H9 (cell line): ENCODE measurements around the gene VEGFC. TPM values are rescaled to one million over a fixed set of nuclear protein-coding genes. Genes with fewer than 3 reads are reported as not detected.

Experiments used
- DNase-seq: peaks from one replicate; pipeline ENCODE4 v3.0.0-alpha.2; 2017
- H2AFZ ChIP-seq: one replicate; pipeline ENCODE4 v1.6.1; 2013; ENCODE audit warnings: mild to moderate bottlenecking, low read length, control low read depth, moderate library complexity
- H2AK5ac ChIP-seq: 2 replicates; pipeline ENCODE4 v1.6.1; 2013; ENCODE audit warnings: low read length, control low read depth, mixed read lengths; ENCODE audit not compliant: insufficient read length
- H2BK120ac ChIP-seq: one replicate; pipeline ENCODE4 v1.6.1; 2013; ENCODE audit warnings: low read depth, mild to moderate bottlenecking, low read length, control low read depth, inconsistent platforms; ENCODE audit not compliant: poor library complexity, severe bottlenecking
- H2BK12ac ChIP-seq: 2 replicates; pipeline ENCODE4 v1.6.1; 2013; ENCODE audit warnings: low read length, control low read depth, mixed read lengths, low read depth; ENCODE audit not compliant: insufficient read length
- H2BK15ac ChIP-seq: 2 replicates; pipeline ENCODE4 v1.6.1; 2013; ENCODE audit warnings: low read depth, low read length, control low read depth
- H2BK20ac ChIP-seq: one replicate; pipeline ENCODE4 v1.6.1; 2013; ENCODE audit warnings: low read depth, mild to moderate bottlenecking, low read length, control low read depth, inconsistent platforms; ENCODE audit not compliant: poor library complexity, severe bottlenecking
- H2BK5ac ChIP-seq: 2 replicates; pipeline ENCODE4 v1.6.1; 2013; ENCODE audit warnings: low read length, control low read depth, mixed read lengths; ENCODE audit not compliant: insufficient read length
- H3K14ac ChIP-seq: 2 replicates; pipeline ENCODE4 v1.6.1; 2013; ENCODE audit warnings: low read length, control low read depth; ENCODE audit not compliant: insufficient read depth
- H3K18ac ChIP-seq: 2 replicates; pipeline ENCODE4 v1.6.1; 2013; ENCODE audit warnings: low read depth, mild to moderate bottlenecking, mixed read lengths, low read length, control low read depth; ENCODE audit not compliant: insufficient read length
- H3K23ac ChIP-seq: 2 replicates; pipeline ENCODE4 v1.6.1; 2013; ENCODE audit warnings: low read length, control low read depth, mixed read lengths, low read depth; ENCODE audit not compliant: insufficient read length
- H3K23me2 ChIP-seq: 2 replicates; pipeline ENCODE4 v1.6.1; 2013; ENCODE audit warnings: low read depth, mild to moderate bottlenecking, mixed read lengths, low read length, control low read depth; ENCODE audit not compliant: insufficient read length, poor library complexity, severe bottlenecking
- H3K27ac ChIP-seq: 2 replicates; pipeline ENCODE4 v1.5.1; 2013; ENCODE audit warnings: low read length, control low read depth, mixed read lengths, low read depth; ENCODE audit not compliant: insufficient read length
- H3K27me3 ChIP-seq: 2 replicates; pipeline ENCODE4 v1.6.1; 2013; ENCODE audit warnings: low read length, control low read depth, inconsistent platforms; ENCODE audit not compliant: insufficient read depth
- H3K4ac ChIP-seq: 2 replicates; pipeline ENCODE4 v1.6.1; 2013; ENCODE audit warnings: low read depth, mild to moderate bottlenecking, control low read depth, inconsistent platforms, low read length, moderate library complexity
- H3K4me1 ChIP-seq: 2 replicates; pipeline ENCODE4 v1.6.1; 2013; ENCODE audit warnings: low read length, control low read depth, inconsistent platforms; ENCODE audit not compliant: insufficient read depth
- H3K4me2 ChIP-seq: 2 replicates; pipeline ENCODE4 v1.6.1; 2013; ENCODE audit warnings: low read length, control low read depth, mixed read lengths; ENCODE audit not compliant: insufficient read length, insufficient read depth
- H3K56ac ChIP-seq: 2 replicates; pipeline ENCODE4 v1.6.1; 2013; ENCODE audit warnings: low read depth, mild to moderate bottlenecking, mixed read lengths, low read length, control low read depth; ENCODE audit not compliant: insufficient read length
- H3K79me1 ChIP-seq: 2 replicates; pipeline ENCODE4 v1.6.1; 2013; ENCODE audit warnings: low read depth, mild to moderate bottlenecking, moderate library complexity, low read length, control low read depth, inconsistent platforms; ENCODE audit not compliant: insufficient read depth, poor library complexity, severe bottlenecking
- H3K79me2 ChIP-seq: 2 replicates; pipeline ENCODE4 v1.6.1; 2013; ENCODE audit warnings: low read length, control low read depth, inconsistent platforms; ENCODE audit not compliant: insufficient read depth
- H3K9ac ChIP-seq: 2 replicates; pipeline ENCODE4 v1.6.1; 2013; ENCODE audit warnings: low read length, control low read depth, mixed read lengths; ENCODE audit not compliant: insufficient read length; ENCODE audit errors: extremely low read depth
- H3K9me3 ChIP-seq: one replicate; pipeline ENCODE4 v1.6.1; 2013; ENCODE audit warnings: low read depth, low read length, inconsistent platforms; ENCODE audit not compliant: control insufficient read depth
- H3T11ph ChIP-seq: one replicate; pipeline ENCODE4 v1.6.1; 2013; ENCODE audit warnings: mild to moderate bottlenecking, low read length, control low read depth, inconsistent platforms
- H4K20me1 ChIP-seq: one replicate; pipeline ENCODE4 v1.6.1; 2013; ENCODE audit not compliant: control insufficient read depth, insufficient read length, insufficient read depth
- H4K5ac ChIP-seq: 2 replicates; pipeline ENCODE4 v1.6.1; 2013; ENCODE audit warnings: low read depth, mild to moderate bottlenecking, mixed read lengths, low read length, control low read depth; ENCODE audit not compliant: insufficient read length
- H4K8ac ChIP-seq: replicated peaks from 2 replicates; pipeline ENCODE4 v1.6.1; 2013; ENCODE audit warnings: low read length, control low read depth, mixed read lengths, low read depth; ENCODE audit not compliant: insufficient read length
- H4K91ac ChIP-seq: 2 replicates; pipeline ENCODE4 v1.6.1; 2013; ENCODE audit warnings: low read depth, mild to moderate bottlenecking, moderate library complexity, mixed read lengths, low read length, control low read depth; ENCODE audit not compliant: insufficient read length
- H3K27ac Mint-ChIP-seq, 3 experiments: 2 replicates in 2 of 3; 3 replicates in 1 of 3; pipeline ENCODE4 v1.8.0; 2020 to 2021; ENCODE audit warnings: mixed read lengths in 3 of 3, mild to moderate bottlenecking in 1 of 3, moderate library complexity in 1 of 3
- H3K27me3 Mint-ChIP-seq: 2 replicates; pipeline ENCODE4 v1.8.0; 2021; ENCODE audit warnings: low read depth, mild to moderate bottlenecking, moderate library complexity, mixed read lengths
- H3K36me3 Mint-ChIP-seq, 3 experiments: 2 replicates in 2 of 3; 3 replicates in 1 of 3; pipeline ENCODE4 v1.8.0; 2020 to 2021; ENCODE audit warnings: low read depth in 3 of 3, mixed read lengths in 3 of 3; ENCODE audit not compliant: insufficient read depth in 1 of 3
- H3K4me1 Mint-ChIP-seq, 2 experiments: 2 replicates each; pipeline ENCODE4 v1.8.0; 2020; ENCODE audit warnings: mixed read lengths in 2 of 2
- H3K4me3 Mint-ChIP-seq, 2 experiments: 2 replicates in 1 of 2; 3 replicates in 1 of 2; pipeline ENCODE4 v1.8.0; 2020 to 2021; ENCODE audit warnings: mild to moderate bottlenecking in 2 of 2, mixed read lengths in 2 of 2, moderate library complexity in 1 of 2
- H3K9me3 Mint-ChIP-seq, 2 experiments: 2 replicates in 1 of 2; 3 replicates in 1 of 2; pipeline ENCODE4 v1.8.0; 2020; ENCODE audit warnings: mild to moderate bottlenecking in 2 of 2, mixed read lengths in 2 of 2, moderate library complexity in 1 of 2
- WGBS: extraction: QIAGEN DNeasy Blood & Tissue Kit; methylation state at CpG from one replicate; pipeline ENCODE4 v1.1.7; 2013; ENCODE audit warnings: missing lambda C conversion rate, low lambda C conversion rate, mixed read lengths; ENCODE audit not compliant: insufficient read length; ENCODE audit errors: extremely low coverage; 5-methylcytosine and 5-hydroxymethylcytosine counted together
- total RNA-seq: library from RNA; stranded (reverse); gene quantifications from 2 replicates; pipeline ENCODE4 v1.2.1, GENCODE V29; 2021
- TF ChIP-seq, protein P1 (sequence below): fragments of 200-600 bp; sonication (generic); conservative IDR thresholded peaks from 3 replicates; pipeline ENCODE4 v1.8.0; 2021; ENCODE audit warnings: antibody characterized with exemption, mild to moderate bottlenecking

VEGFC gene
- total RNA-seq, 1 experiment from 2014 or later = 0.46 TPM

GRCh38 chr4:176636292-176636691, 156.4 kb downstream of the VEGFC start:
- no peak overlapping the region for H3K4me2 ChIP-seq
- H3K27ac ChIP-seq = no peak overlapping the region
- no peak overlapping the region for H2BK120ac ChIP-seq
- Mint-ChIP-seq H3K27ac (no peak overlapping the region), H3K27me3 (no peaks in the 10 kb centered on the region), H3K36me3 (no peaks in the 10 kb centered on the region), H3K4me1 (no peaks in the 10 kb centered on the region), H3K4me3 (no peak overlapping the region), H3K9me3 (no peaks in the 10 kb centered on the region)
- H3K18ac ChIP-seq = no peak overlapping the region
- no peaks in the 10 kb centered on the region for H3K79me2 ChIP-seq
- no peaks in the 10 kb centered on the region for H3K4me1 ChIP-seq
- H4K8ac ChIP-seq = no peak overlapping the region
- H3K56ac ChIP-seq = no peak overlapping the region
- H3T11ph ChIP-seq = no peak overlapping the region
- H2BK20ac ChIP-seq = no peak overlapping the region
- no CpG with 5 or more reads among the region's 1 CpG for WGBS
- DNase-seq = no peak
- H3K14ac ChIP-seq = no peak overlapping the region
- H4K91ac ChIP-seq = no peak overlapping the region
- no peaks in the 10 kb centered on the region for H3K23me2 ChIP-seq
- TF ChIP-seq, protein P1, sequence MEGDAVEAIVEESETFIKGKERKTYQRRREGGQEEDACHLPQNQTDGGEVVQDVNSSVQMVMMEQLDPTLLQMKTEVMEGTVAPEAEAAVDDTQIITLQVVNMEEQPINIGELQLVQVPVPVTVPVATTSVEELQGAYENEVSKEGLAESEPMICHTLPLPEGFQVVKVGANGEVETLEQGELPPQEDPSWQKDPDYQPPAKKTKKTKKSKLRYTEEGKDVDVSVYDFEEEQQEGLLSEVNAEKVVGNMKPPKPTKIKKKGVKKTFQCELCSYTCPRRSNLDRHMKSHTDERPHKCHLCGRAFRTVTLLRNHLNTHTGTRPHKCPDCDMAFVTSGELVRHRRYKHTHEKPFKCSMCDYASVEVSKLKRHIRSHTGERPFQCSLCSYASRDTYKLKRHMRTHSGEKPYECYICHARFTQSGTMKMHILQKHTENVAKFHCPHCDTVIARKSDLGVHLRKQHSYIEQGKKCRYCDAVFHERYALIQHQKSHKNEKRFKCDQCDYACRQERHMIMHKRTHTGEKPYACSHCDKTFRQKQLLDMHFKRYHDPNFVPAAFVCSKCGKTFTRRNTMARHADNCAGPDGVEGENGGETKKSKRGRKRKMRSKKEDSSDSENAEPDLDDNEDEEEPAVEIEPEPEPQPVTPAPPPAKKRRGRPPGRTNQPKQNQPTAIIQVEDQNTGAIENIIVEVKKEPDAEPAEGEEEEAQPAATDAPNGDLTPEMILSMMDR = no peak
- H4K5ac ChIP-seq = no peak overlapping the region
- no peak overlapping the region for H2BK5ac ChIP-seq
- no peak overlapping the region for H2BK15ac ChIP-seq
- no peak overlapping the region for H3K23ac ChIP-seq
- no peaks in the 10 kb centered on the region for H3K79me1 ChIP-seq
- no peak overlapping the region for H2AK5ac ChIP-seq
- H3K9me3 ChIP-seq = no peaks in the 10 kb centered on the region
- no peak overlapping the region for H3K4ac ChIP-seq
- H2AFZ ChIP-seq = no peak overlapping the region
- H4K20me1 ChIP-seq = no peaks in the 10 kb centered on the region
- H2BK12ac ChIP-seq = no peak overlapping the region
- H3K9ac ChIP-seq = no peak overlapping the region
- no peaks in the 10 kb centered on the region for H3K27me3 ChIP-seq
